Measurements from ENCODE around the gene YIF1A. TPM values are rescaled to one million over a fixed set of nuclear protein-coding genes. Genes with fewer than 3 reads are reported as not detected.

Gene YIF1A
- total RNA-seq, 1 donor from 2014 or later, result 53.0 TPM

DNA sequence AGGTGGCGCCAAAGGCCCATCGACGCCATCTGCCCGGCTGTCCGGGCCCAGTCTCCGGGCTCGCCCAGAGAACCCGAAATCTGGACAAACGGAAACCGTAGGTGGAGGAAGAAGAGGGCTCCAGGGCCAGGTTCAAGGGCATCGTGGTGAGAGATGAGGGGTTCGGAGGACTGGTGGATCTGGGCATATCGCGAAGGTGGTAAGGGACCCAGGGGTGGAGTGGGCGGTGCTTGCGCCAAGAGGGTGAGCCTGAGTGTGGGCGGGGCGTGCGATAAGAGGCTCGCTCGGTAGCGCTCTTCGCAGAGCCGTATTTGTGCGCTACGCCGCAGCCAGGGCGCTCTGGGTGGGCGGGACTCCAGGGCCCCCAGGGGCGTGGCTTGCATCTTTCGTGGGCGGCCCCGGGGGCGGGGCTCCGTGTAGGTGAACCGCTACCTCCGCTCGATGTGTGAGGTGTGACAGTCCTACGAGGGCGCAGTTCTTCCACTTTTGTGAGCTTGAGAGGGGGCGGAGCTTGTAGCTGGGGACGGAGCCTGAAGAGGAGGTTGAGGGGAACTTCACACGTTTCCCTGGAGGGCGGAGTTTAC lies 23.1 kb upstream of the YIF1A start:
- intact Hi-C loops (cut with micrococcal nuclease), result loop anchor here (1.0 kb wide), 6 partner anchors 16 to 154 kb away; partner anchors contain the start of genes BRMS1, PELI3, RAB1B and YIF1A

GRCh38 chr11:66311470-66311964 lies 22.6 kb upstream of the YIF1A start:
- intact Hi-C loops (cut with micrococcal nuclease), result loop anchor here (1.0 kb wide), 1 partner anchor 78 kb away; no protein-coding TSS in a partner anchor

DNA sequence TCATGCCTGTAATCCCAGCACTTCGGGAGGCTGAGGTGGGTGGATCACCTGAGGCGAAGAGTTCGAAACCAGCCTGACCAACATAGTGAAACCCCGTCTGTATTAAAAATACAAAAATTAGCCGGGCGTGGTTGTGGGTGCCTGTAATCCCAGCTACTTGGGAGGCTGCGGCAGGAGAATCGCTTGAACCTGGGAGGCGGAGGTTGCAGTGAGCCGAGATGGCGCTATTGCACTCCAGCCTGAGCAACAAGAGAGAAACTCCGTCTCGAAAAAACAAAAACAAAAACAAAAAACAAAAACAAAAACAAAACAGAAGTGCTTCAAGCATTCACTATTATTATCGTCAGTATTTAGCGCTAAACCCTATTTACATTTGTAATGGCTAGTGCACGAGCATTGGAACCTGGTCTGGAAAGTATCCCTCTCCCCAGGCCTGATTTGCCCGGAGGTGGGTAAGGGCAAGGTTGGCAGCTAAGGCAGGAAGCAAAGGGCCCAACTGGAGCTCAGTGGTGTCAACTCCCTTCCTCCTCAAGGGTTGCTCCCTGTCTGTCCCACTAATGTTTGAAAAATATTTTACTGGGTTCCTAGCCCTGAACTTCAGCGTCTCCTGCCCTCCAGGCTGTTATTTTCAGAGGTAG lies 22.0 kb upstream of the YIF1A start:
- intact Hi-C loops (cut with micrococcal nuclease), result loop anchor here (1.0 kb wide), 1 partner anchor 78 kb away; no protein-coding TSS in a partner anchor

DNA sequence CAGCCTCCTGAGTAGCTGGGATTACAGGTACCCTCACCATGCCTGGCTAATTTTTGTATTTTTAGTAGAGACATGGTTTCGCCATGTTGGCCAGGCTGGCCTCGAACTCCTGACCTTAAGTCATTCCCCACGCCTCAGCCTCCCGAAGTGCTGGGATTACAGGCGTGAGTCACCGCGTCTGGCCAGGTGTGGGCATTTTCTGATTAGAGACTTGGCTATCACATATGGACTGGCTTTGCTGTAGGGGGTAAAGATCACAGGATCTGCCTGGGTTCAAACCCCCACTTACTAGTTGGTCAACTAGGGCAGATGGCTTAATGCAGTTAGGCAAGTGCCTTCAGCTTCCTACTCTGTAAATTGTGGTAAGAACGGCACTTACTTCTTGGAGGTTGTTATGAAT lies 21.4 kb upstream of the YIF1A start:
- intact Hi-C loops (cut with micrococcal nuclease), result no loop called here

- intact Hi-C loops (cut with micrococcal nuclease), result no loop called here
Measured at GRCh38 chr11:66309475-66309874, 20.5 kb upstream of the YIF1A start.

DNA sequence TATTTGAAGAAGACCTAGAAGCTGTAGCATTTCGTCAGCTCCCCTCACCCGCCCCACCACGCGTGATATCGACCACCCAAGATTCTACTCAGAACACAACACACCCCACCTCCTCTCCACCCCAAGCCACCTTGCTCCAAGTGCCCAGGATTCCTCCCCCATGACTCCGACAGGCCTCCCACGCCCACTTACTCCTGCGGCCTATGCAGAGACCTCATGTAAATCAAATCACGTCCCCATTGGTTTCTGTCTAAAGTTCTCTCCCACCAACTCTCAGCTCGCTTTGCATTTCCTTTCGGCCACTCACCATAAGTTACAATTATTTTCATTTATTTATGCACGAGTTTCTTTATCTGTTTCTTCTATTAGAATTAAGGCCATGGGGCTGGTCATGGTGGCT lies 13.7 kb upstream of the YIF1A start:
- intact Hi-C loops (cut with micrococcal nuclease), result no loop called here

GRCh38 chr11:66299186-66299585 lies 10.2 kb upstream of the YIF1A start:
- intact Hi-C loops (cut with micrococcal nuclease), result no loop called here

GRCh38 chr11:66297610-66298009 lies 8.7 kb upstream of the YIF1A start:
- intact Hi-C loops (cut with micrococcal nuclease), result no loop called here

GRCh38 chr11:66294626-66295620 lies 6.0 kb upstream of the YIF1A start:
- intact Hi-C loops (cut with micrococcal nuclease), result no loop called here

- intact Hi-C loops (cut with micrococcal nuclease), result no loop called here
Measured at GRCh38 chr11:66293777-66294625, 5.1 kb upstream of the YIF1A start.

- intact Hi-C loops (cut with micrococcal nuclease), result no loop called here
Measured at GRCh38 chr11:66293352-66293751, 4.4 kb upstream of the YIF1A start.

- intact Hi-C loops (cut with micrococcal nuclease), result no loop called here
Measured at GRCh38 chr11:66292543-66293332, 3.8 kb upstream of the YIF1A start.

- intact Hi-C loops (cut with micrococcal nuclease), result no loop called here
Measured at GRCh38 chr11:66291706-66292542, 3.0 kb upstream of the YIF1A start, which contains the start of gene TMEM151A. Gene TMEM151A (plus strand): TSS chr11:66291894. CDS start chr11:66292014, 120 bp downstream.

GRCh38 chr11:66291303-66291705 lies 2.4 kb upstream of the YIF1A start:
- intact Hi-C loops (cut with micrococcal nuclease), result no loop called here

GRCh38 chr11:66290330-66290621 lies 1.3 kb upstream of the YIF1A start:
- intact Hi-C loops (cut with micrococcal nuclease), result no loop called here

DNA sequence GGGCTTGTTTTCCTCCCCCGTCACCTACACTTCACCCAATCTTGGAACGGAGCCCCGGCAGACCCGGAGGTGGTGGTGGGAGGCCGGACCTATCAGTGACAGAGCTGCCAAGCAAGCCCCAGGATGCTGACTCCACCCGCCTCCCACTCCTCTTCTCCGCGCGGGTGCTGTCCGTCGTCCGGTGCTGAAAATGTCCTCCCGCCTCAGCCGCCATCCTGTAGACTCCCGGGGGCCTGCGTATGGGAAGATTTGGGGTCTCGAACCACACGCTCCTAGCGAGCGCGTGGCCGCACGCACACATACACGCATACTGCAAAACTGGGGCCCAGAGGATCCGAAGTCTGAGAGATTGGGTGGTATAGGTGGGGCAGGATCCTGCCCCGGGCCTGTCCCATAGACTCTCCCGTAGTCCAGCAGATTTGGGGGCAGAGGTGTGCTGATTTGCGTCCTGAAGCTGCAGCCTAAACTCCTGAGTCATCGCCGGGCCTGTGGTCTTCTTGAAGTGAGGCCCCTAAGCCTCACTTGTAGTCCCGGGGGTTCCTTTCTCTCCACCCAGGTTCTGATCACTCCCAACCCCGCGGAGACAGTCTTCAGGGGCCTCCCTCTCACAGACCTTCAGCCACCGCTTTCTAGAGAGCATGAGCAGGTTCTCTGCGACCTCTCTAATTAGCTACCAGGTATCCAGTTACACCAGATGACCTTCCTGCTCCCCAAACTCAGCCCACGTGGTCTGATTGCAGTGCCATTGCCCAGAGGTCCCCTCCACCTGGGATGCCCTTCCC lies 796 bp upstream of the YIF1A start:
- intact Hi-C loops (cut with micrococcal nuclease), result loop anchor here (1.0 to 10.0 kb wide), 4 partner anchors 21 to 575 kb away; partner anchors contain the start of genes BRMS1, KAT5 and RAB1B

- intact Hi-C loops (cut with micrococcal nuclease), result loop anchor here (2.0 to 10.0 kb wide), 2 partner anchors 57 to 573 kb away; partner anchors contain the start of genes BRMS1 and KAT5
Measured at GRCh38 chr11:66287889-66288670, 863 bp downstream of the YIF1A start.
